Measurements from ENCODE around the gene PPM1H.

The PPM1H gene

DNA sequence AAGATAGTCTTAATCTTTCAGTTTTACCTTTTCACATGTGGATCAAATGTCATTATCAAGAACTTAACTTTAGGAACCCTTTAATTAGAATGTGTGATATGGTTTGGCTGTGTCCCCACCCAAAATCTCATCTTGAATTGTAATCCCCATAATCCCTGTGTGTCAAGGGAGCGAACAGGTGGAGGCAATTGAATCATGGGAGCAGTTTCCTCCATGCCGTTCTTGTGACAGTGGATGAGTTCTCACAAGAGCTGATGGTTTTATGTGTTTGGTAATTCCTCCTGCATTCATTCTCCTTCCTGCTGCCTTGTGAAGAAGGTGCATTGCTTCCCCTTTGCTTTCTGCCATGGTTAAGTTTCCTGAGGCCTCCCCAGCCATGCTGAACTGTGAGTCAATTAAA is 307.8 kb downstream of the PPM1H start:
- TF ChIP-seq, protein P1, sequence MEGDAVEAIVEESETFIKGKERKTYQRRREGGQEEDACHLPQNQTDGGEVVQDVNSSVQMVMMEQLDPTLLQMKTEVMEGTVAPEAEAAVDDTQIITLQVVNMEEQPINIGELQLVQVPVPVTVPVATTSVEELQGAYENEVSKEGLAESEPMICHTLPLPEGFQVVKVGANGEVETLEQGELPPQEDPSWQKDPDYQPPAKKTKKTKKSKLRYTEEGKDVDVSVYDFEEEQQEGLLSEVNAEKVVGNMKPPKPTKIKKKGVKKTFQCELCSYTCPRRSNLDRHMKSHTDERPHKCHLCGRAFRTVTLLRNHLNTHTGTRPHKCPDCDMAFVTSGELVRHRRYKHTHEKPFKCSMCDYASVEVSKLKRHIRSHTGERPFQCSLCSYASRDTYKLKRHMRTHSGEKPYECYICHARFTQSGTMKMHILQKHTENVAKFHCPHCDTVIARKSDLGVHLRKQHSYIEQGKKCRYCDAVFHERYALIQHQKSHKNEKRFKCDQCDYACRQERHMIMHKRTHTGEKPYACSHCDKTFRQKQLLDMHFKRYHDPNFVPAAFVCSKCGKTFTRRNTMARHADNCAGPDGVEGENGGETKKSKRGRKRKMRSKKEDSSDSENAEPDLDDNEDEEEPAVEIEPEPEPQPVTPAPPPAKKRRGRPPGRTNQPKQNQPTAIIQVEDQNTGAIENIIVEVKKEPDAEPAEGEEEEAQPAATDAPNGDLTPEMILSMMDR (conservative IDR thresholded peaks at IDR 0.05; ENCODE audit: low read depth) = no peak
- CTCF ChIA-PET = interaction anchor here (0.6 kb wide), 1 partner anchor 428 kb away, joined by 3 read pairs; no protein-coding TSS in a partner anchor
- H3K27ac ChIP-seq = no peak overlapping the region
- no peak for DNase-seq (ENCODE audit: low spot score)
- POLR2A ChIA-PET (ENCODE audit: low non-redundant PET) = no interaction called here

DNA sequence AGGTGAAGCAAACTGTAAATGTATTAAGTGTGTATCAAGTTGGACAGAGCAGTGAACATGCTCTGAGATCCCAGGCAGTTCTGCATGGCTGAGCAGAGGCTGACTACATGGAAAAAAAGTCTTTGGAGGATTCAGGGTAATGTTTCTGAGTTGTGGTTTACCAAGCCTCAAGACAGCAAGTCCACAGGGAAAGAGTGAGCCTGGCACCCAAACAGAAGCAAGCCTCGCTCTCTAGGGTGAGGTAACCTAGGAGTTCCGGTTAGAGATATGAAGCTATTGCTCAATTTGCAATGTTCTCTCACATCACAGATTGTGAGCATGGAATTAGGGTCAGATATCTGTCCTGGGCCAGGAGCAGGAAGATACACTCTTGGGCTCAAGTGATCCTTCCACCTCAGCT is 309.7 kb downstream of the PPM1H start:
- ChIA-PET CTCF (interaction anchor here (0.6 to 0.9 kb wide), 2 partner anchors 22 to 93 kb away, joined by 3 to 8 read pairs; no protein-coding TSS in a partner anchor), POLR2A (ENCODE audit: low non-redundant PET) (no interaction called here)
- H3K27ac ChIP-seq = no peak overlapping the region
- TF ChIP-seq, protein P1 (conservative IDR thresholded peaks at IDR 0.05; ENCODE audit: low read depth) = no peak
- no peak for DNase-seq (ENCODE audit: low spot score)

DNA sequence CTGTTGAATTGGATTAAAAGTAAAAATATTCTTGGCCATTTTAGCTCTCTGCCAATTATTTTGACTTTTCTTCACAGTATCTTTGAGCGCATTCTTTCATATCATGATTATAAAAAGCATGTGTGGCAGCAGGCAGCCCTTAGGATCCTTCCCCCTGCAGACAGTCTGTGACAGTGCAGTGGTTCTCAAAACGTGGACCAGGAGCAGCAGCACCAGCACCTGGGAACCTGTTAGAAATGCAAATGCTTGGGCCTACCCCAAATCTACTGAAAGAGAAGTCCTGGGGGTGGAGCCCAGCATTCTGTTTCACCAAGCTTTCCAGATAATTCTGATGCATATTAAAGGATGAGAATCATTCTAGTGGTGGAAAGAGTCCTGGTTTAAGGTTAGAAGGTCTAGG is 312.8 kb downstream of the PPM1H start:
- no peak overlapping the region for H3K27ac ChIP-seq
- POLR2A ChIA-PET (ENCODE audit: low non-redundant PET) = no interaction called here
- no peak for DNase-seq (ENCODE audit: low spot score)
- TF ChIP-seq, protein P1 (conservative IDR thresholded peaks at IDR 0.05; ENCODE audit: low read depth) = no peak
- CTCF ChIA-PET = interaction anchor here (0.6 kb wide), 1 partner anchor 73 kb away, joined by 5 read pairs; no protein-coding TSS in a partner anchor

DNA sequence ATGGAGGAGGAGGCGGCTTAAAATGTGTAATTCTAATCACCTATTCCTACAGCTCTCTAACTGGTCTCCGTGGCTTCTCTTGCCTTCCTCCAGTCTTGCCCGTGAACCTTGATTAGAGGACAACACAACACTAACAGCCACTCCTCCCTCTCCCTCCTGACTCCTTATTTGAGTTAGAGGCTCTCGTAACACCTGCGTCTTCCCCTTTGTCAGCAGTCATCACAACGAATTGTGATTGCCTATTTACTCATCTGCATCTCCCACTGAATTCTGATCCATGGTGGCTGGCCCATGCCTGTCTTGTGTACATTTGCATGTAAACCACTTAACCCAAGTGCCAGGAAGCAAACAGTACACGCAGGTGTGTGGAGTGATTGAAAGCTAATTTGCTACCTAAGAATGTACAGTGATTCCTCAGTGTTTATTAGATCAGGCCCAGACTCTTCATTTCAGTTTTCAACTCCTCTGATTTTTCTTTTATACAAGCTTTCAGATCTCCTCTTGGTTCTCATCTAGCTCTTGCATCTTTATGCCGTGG is 313.8 kb downstream of the PPM1H start:
- DNase-seq (ENCODE audit: low spot score) = no peak
- POLR2A ChIA-PET (ENCODE audit: low non-redundant PET) = no interaction called here

DNA sequence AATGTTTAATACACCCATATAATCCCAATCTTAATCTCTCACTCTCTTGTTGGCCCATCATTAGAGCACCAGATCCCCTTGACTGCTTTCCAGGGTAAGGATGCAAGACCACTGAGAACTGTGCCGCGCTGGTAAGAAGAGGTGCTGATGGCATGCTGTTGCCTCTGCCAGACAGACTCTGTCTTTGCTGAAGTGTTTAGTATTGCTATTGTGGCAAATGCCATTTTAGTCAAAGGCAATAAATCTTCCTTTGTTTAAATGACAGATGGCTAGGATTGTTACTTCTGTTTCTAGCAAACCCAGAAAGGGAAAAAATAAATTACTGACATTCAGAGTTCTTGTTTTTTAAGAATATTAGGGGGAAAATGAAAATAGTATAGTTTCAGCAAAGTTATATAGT is 316.0 kb downstream of the PPM1H start:
- POLR2A ChIA-PET (ENCODE audit: low non-redundant PET) = no interaction called here

More for the DNA sequence above, 313.8 kb downstream of the PPM1H start:
- TF ChIP-seq, protein P1 (conservative IDR thresholded peaks at IDR 0.05; ENCODE audit: low read depth) = no peak
- H3K27ac ChIP-seq = no peak overlapping the region
- CTCF ChIA-PET = interaction anchor here (0.7 kb wide), 1 partner anchor 1161 kb away, joined by 4 read pairs; no protein-coding TSS in a partner anchor

DNA sequence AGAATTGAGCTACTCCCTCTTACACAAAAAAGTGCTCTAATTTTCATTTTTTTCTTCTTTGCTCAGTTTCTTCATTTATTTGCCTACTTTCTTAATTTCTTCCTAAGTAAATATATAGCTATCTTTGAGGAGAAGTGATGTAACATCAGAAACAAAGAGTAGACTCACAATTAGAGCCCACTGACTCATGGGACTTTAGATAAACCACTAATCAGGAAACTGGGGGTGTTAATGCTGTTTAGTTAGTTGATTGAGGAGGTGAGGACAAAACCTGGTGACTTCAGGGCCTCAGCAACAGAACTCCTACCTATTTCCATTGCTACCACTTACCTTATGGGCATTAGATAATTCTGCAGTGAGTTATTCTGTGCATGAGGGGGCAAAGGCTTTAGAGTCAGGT is 316.6 kb downstream of the PPM1H start:
- no peak for DNase-seq (ENCODE audit: low spot score)
- H3K27ac ChIP-seq = no peak overlapping the region
- CTCF ChIA-PET = interaction anchor here (0.8 to 1.0 kb wide), 2 partner anchors 17 to 176 kb away, joined by 3 read pairs; no protein-coding TSS in a partner anchor
- TF ChIP-seq, protein P1 (conservative IDR thresholded peaks at IDR 0.05; ENCODE audit: low read depth) = no peak
- POLR2A ChIA-PET (ENCODE audit: low non-redundant PET) = no interaction called here

More for the DNA sequence above, 316.0 kb downstream of the PPM1H start:
- no peak for DNase-seq (ENCODE audit: low spot score)
- H3K27ac ChIP-seq = no peak overlapping the region
- TF ChIP-seq, protein P1 (conservative IDR thresholded peaks at IDR 0.05; ENCODE audit: low read depth) = no peak
- CTCF ChIA-PET = interaction anchor here (0.6 to 1.2 kb wide), 3 partner anchors 16 to 441 kb away, joined by 3 to 4 read pairs (median 3); no protein-coding TSS in a partner anchor

Measured in RWPE1 (cell line).